ENCODE data around the gene RAP1GAP. TPM values are rescaled to one million over a fixed set of nuclear protein-coding genes. Genes with fewer than 3 reads are reported as not detected.
"Not testable (repeated sequence)": the region's sequence is repeated elsewhere in the genome, so short reads cannot be mapped to it uniquely, and the experiment has no call there.

Gene RAP1GAP
- total RNA-seq, 2 experiments from 2014 or later: 0.12 to 0.29 TPM

DNA sequence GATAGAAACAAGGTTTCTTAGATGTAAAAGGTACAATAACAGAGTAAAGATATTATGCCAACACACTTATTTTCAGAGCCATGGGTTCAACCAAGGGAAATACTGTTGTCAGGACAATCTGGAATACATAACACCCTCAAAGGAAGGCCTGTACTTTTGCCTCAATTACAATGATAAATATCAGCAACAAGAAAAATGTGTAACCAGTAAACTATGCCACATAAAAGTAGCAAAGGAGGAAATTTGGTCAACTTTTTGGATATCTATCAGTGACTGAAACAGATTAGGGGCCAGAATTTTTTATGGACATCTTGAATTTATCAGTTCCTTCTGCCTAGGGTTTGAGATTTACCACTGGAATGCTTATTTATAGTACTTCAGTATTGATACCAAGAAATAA, 24.6 kb upstream of the RAP1GAP start:
- no peaks in the 10 kb centered on the region for H3K9me3 Mint-ChIP-seq (ENCODE audit: low read depth)
- CTCF ChIA-PET: no interaction called here
- H3K4me3 Mint-ChIP-seq: no peak overlapping the region
- DNase-seq (no peak), ATAC-seq (no peak)
- no peaks in the 10 kb centered on the region for H3K27me3 Mint-ChIP-seq
- peaks cover 6% of the 10 kb centered on the region for H3K4me1 Mint-ChIP-seq
- H3K27ac Mint-ChIP-seq: no peak overlapping the region
- H3K36me3 Mint-ChIP-seq: peaks cover 42% of the 10 kb centered on the region

- Mint-ChIP-seq H3K27me3 (no peaks in the 10 kb centered on the region), H3K4me3 (no peak overlapping the region), H3K9me3 (ENCODE audit: low read depth) (no peaks in the 10 kb centered on the region), H3K27ac (no peak overlapping the region), H3K4me1 (no peaks in the 10 kb centered on the region), H3K36me3 (peaks cover 48% of the 10 kb centered on the region)
- DNase-seq: no peak
- no peak for ATAC-seq
- CTCF ChIA-PET: no interaction called here
Observed at GRCh38 chr1:21691739-21692138, 22.6 kb upstream of the RAP1GAP start.

DNA sequence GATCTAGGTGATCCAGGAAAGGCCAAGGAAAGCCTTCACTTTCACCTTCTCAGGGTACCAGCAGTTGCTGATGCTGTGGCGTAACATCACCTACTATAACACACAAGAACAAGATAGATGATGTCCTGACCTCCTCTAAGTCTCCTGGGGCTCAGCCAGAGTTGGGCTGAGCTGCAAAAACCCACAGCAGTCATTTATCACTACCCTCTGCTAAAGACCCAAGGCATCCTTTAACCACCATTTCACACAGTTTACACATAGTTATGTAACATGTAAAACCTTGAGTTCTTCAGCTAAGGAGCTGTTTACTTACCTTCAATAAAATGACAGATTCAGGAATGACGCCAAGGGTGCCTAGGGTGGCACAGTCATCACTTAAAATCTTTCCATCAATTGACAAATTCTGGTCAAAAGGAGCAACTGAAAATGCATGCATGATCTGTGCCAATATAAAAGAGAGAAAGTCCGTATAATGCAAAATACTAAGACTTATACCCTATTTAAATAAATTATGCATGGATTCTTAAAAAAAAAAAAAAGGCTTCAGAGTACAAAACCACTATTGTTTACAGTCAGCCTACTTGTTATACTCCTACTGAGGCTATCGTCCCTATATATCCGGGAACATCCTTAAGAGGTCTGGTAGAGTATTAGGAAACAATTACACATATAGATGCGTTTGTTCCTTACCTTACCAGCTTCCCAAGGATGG, 20.7 kb upstream of the RAP1GAP start:
- DNase-seq: no peak
- Mint-ChIP-seq H3K27ac (no peak overlapping the region), H3K36me3 (peaks cover 56% of the 10 kb centered on the region), H3K27me3 (no peaks in the 10 kb centered on the region), H3K4me1 (no peaks in the 10 kb centered on the region), H3K4me3 (no peak overlapping the region), H3K9me3 (ENCODE audit: low read depth) (no peaks in the 10 kb centered on the region)
- CTCF ChIA-PET: no interaction called here
- no peak for ATAC-seq

DNA sequence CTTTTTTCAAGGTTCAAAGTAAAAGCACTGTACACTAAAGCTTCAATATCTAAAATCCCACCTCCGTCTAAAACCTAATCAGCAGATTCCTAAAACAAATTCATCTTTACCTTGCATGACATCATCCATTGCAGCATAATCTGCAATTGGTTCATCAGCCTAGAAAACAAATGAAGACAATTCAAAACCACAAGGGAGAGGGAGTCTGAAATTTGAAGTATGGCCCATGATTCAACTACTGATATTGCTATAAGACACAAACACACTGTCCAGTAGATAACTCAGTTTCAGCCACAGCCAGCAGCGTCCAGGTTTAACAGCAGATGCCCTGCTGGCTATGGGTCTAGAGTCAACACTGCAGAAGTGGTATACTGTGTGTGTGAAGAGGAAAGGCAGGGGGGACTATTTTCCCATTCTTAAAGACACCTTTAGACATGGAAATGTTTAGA, 17.9 kb upstream of the RAP1GAP start:
- Mint-ChIP-seq H3K36me3 (peaks cover 48% of the 10 kb centered on the region), H3K4me3 (no peak overlapping the region), H3K27ac (no peak overlapping the region), H3K4me1 (no peaks in the 10 kb centered on the region), H3K27me3 (no peaks in the 10 kb centered on the region), H3K9me3 (ENCODE audit: low read depth) (no peaks in the 10 kb centered on the region)
- ATAC-seq (no peak), DNase-seq (no peak)
- CTCF ChIA-PET: no interaction called here

DNA sequence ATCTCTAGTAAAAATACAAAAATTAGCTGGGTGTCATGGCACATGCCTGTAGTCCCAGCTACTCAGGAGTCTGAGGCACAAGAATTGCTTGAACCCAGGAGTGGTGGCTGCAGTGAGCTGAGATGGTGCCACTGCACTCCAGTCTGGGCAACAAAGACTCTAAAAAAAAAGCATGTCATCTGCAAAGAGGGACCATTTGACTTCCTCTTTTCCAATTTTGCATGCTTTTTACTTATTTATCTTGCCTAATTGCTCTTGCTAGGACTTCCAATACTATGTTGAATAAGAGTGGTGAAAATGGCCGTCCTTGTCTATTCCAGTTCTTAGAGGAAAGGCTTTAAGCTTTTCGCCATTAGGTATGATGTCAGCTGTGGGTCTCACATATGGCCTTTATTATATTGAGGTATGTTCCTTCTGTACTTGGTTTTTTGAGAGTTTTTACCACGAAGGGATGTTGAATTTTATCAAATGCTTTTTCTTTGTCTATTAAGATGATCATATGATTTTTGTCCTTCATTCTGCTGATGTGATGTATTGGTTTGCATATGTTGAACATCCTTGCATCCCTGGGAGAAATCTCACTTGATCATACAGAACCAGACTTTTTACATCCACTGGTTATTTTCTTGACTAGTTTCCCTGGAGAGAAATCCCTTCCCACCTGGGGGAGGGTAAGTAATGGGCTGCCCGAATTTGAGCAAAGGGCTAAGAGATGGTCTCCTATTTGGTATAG, 17.0 kb upstream of the RAP1GAP start:
- CTCF ChIA-PET: no interaction called here
- ATAC-seq: no peak
- no peak for DNase-seq
- no peaks in the 10 kb centered on the region for H3K27me3 Mint-ChIP-seq
- no peaks in the 10 kb centered on the region for H3K9me3 Mint-ChIP-seq (ENCODE audit: low read depth)
- peaks cover 46% of the 10 kb centered on the region for H3K36me3 Mint-ChIP-seq
- H3K4me3 Mint-ChIP-seq: no peak overlapping the region
- no peaks in the 10 kb centered on the region for H3K4me1 Mint-ChIP-seq
- no peak overlapping the region for H3K27ac Mint-ChIP-seq

- H3K4me1 Mint-ChIP-seq: no peaks in the 10 kb centered on the region
- ATAC-seq (no peak), DNase-seq (no peak)
- CTCF ChIA-PET: no interaction called here
- H3K9me3 Mint-ChIP-seq (ENCODE audit: low read depth): no peaks in the 10 kb centered on the region
- H3K36me3 Mint-ChIP-seq: peaks cover 22% of the 10 kb centered on the region
- no peaks in the 10 kb centered on the region for H3K27me3 Mint-ChIP-seq
- no peak overlapping the region for H3K27ac Mint-ChIP-seq
- H3K4me3 Mint-ChIP-seq: no peak overlapping the region
Observed at GRCh38 chr1:21681426-21681825, 12.3 kb upstream of the RAP1GAP start.

GRCh38 chr1:21680918-21681317, 11.8 kb upstream of the RAP1GAP start:
- Mint-ChIP-seq H3K9me3 (ENCODE audit: low read depth) (no peaks in the 10 kb centered on the region), H3K27ac (no peak overlapping the region), H3K27me3 (no peaks in the 10 kb centered on the region), H3K36me3 (peaks cover 17% of the 10 kb centered on the region), H3K4me1 (no peaks in the 10 kb centered on the region), H3K4me3 (no peak overlapping the region)
- CTCF ChIA-PET: no interaction called here
- ATAC-seq: no peak
- DNase-seq: no peak

GRCh38 chr1:21680381-21680780, 11.2 kb upstream of the RAP1GAP start:
- CTCF ChIA-PET: no interaction called here
- H3K36me3 Mint-ChIP-seq: peaks cover 14% of the 10 kb centered on the region

DNA sequence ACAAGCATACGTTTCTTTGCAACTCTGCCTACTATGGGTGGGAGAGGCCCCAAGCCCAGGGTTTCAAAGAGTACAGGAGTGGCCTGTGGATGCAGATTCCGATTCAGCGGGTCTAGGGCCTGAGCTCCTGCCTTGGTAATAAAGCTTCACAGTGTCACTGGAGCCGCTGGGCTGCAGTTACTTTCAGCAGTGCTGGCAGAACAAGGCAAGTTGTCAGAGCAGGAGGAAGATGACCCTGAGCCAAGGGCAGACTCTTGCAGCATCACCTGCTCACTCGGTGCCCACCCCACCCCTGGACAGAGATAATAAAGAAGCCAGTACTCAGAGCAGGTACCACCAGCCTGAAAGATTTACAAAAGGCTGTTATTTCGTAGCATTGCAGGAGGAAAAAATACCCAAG, 8.0 kb upstream of the RAP1GAP start:
- CTCF ChIA-PET: no interaction called here
- Mint-ChIP-seq H3K27me3 (no peaks in the 10 kb centered on the region), H3K27ac (no peak overlapping the region), H3K36me3 (peaks cover 4% of the 10 kb centered on the region), H3K4me1 (no peaks in the 10 kb centered on the region), H3K9me3 (ENCODE audit: low read depth) (no peaks in the 10 kb centered on the region), H3K4me3 (no peak overlapping the region)
- DNase-seq (no peak), ATAC-seq (no peak)

More at GRCh38 chr1:21680381-21680780, 11.2 kb upstream of the RAP1GAP start:
- no peaks in the 10 kb centered on the region for H3K4me1 Mint-ChIP-seq
- no peak overlapping the region for H3K27ac Mint-ChIP-seq
- ATAC-seq: no peak
- no peaks in the 10 kb centered on the region for H3K9me3 Mint-ChIP-seq (ENCODE audit: low read depth)
- H3K27me3 Mint-ChIP-seq: no peaks in the 10 kb centered on the region
- H3K4me3 Mint-ChIP-seq: no peak overlapping the region
- no peak for DNase-seq

DNA sequence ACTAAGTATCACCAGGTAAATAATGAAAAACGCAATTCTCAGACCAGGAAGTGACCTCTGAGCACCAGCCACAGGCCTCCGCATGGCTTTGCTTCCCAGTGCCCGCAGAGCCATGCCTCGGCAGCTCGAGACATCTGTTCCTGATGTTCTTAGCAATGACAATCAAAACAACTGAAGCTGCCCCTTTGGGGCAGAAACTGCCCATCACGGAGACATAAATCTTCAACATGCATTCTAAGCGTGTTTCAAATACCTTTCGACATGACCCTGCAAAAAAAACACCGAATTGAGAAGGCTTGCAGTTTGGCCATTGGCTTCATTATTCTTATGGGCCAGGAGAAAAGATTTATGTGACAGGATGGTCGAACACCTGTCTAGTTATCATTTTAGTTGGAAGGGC, 5.8 kb upstream of the RAP1GAP start:
- CTCF ChIA-PET: no interaction called here
- Mint-ChIP-seq H3K9me3 (ENCODE audit: low read depth) (no peaks in the 10 kb centered on the region), H3K4me1 (no peaks in the 10 kb centered on the region), H3K36me3 (peaks cover 4% of the 10 kb centered on the region), H3K4me3 (no peak overlapping the region), H3K27ac (no peak overlapping the region), H3K27me3 (peaks cover 6% of the 10 kb centered on the region)
- no peak for ATAC-seq
- no peak for DNase-seq

- ATAC-seq; H3K4me1 Mint-ChIP-seq; CTCF ChIA-PET; DNase-seq; H3K9me3 Mint-ChIP-seq (ENCODE audit: low read depth); H3K27ac Mint-ChIP-seq; H3K36me3 Mint-ChIP-seq; H3K4me3 Mint-ChIP-seq: not testable (repeated sequence)
- peaks cover 12% of the 10 kb centered on the region for H3K27me3 Mint-ChIP-seq
Observed at GRCh38 chr1:21673853-21674252, 4.7 kb upstream of the RAP1GAP start.

DNA sequence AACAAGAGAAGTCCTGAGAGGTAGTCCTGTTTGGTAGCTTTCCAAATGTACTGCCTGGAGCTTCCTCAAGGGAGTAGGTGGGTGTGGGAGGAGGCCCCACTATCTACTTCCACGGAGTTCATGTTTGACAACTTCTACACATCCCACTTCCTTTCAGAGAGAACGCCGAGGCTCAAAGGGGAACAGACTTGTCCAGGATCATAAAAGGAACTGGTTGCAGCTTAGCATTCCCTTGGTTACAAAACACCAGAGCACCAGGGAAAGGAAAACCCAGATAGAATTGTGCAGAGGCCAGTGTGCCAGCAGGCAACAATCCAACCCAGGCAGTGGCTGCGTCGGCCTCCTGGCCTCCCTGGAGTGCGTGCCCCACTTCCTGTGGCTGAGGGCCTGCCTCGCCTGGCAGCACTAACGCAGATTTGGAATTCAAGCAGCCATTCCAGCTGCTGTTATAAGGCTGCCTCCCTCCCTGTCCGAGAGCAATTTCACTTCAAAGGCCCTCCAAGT, 4.2 kb upstream of the RAP1GAP start:
- Mint-ChIP-seq H3K36me3 (no peaks in the 10 kb centered on the region), H3K9me3 (ENCODE audit: low read depth) (no peaks in the 10 kb centered on the region), H3K27ac (no peak overlapping the region), H3K27me3 (peaks cover 16% of the 10 kb centered on the region), H3K4me1 (peaks cover 3% of the 10 kb centered on the region), H3K4me3 (no peak overlapping the region)
- no peak for ATAC-seq
- DNase-seq: no peak
- CTCF ChIA-PET: no interaction called here

GRCh38 chr1:21672478-21673276, 3.5 kb upstream of the RAP1GAP start:
- no peaks in the 10 kb centered on the region for H3K9me3 Mint-ChIP-seq (ENCODE audit: low read depth)
- peaks cover 22% of the 10 kb centered on the region for H3K27me3 Mint-ChIP-seq
- no peak overlapping the region for H3K4me3 Mint-ChIP-seq
- ATAC-seq (no peak), DNase-seq (no peak)
- H3K27ac Mint-ChIP-seq: no peak overlapping the region
- peaks cover 4% of the 10 kb centered on the region for H3K4me1 Mint-ChIP-seq
- CTCF ChIA-PET: interaction anchor here (1.1 kb wide), 1 partner anchor 14 kb away, joined by 3 read pairs; no protein-coding TSS in a partner anchor
- H3K36me3 Mint-ChIP-seq: no peaks in the 10 kb centered on the region
